ENCODE measurements around the gene ADIPOR2.

ADIPOR2 gene

DNA sequence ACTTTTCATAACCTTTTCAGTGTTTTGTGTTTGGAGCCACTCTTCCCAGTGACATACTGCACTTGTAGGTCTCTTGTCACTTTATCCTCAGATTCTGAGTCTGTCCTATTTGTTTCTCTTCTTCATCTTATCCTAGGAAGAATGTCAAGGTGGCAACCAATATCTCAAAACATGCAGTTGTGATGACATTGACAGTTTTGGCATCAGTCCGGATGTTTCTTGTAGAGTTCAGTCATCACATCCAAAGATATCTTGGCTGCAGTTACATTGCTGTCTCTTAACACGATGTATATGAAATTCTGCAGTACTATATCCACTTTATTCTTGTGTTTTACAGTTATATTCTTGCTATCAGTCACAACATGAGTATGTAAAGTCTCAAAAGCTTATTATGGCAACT is 6.4 kb downstream of the ADIPOR2 start:
- Histone ChIP-seq H3K9ac (ENCODE audit: low read depth, low read length) (no peak overlapping the region), H2AFZ (ENCODE audit: low read depth, low read length) (no peak overlapping the region), H3K9me3 (ENCODE audit: insufficient read depth, low read length, severe bottlenecking) (no peaks in the 10 kb centered on the region), H3K79me2 (ENCODE audit: insufficient read depth, low read length) (peaks cover 99% of the 10 kb centered on the region), H3K36me3 (ENCODE audit: insufficient read depth, low read length) (peaks cover 3% of the 10 kb centered on the region; the same call in 1 of the 2 replicates), H3K4me2 (ENCODE audit: insufficient read depth, low read length) (no peak overlapping the region; the same call in 1 of the 2 replicates), H3K4me3 (ENCODE audit: low read depth in 1 of 2, low read length in 2 of 2) (no peak overlapping the region), H3K4me1 (ENCODE audit: insufficient read depth, low read length) (peaks cover 29% of the 10 kb centered on the region), H3K27me3 (ENCODE audit: insufficient read depth, low read length, poor library complexity) (no peaks in the 10 kb centered on the region), H4K20me1 (ENCODE audit: insufficient read depth, low read length) (peaks cover 51% of the 10 kb centered on the region), H3K27ac (ENCODE audit: low read length) (no peak overlapping the region)
- ATAC-seq (ENCODE audit: insufficient read depth, low read depth) (no peak), DNase-seq (no peak)
- TF ChIP-seq, protein P1, sequence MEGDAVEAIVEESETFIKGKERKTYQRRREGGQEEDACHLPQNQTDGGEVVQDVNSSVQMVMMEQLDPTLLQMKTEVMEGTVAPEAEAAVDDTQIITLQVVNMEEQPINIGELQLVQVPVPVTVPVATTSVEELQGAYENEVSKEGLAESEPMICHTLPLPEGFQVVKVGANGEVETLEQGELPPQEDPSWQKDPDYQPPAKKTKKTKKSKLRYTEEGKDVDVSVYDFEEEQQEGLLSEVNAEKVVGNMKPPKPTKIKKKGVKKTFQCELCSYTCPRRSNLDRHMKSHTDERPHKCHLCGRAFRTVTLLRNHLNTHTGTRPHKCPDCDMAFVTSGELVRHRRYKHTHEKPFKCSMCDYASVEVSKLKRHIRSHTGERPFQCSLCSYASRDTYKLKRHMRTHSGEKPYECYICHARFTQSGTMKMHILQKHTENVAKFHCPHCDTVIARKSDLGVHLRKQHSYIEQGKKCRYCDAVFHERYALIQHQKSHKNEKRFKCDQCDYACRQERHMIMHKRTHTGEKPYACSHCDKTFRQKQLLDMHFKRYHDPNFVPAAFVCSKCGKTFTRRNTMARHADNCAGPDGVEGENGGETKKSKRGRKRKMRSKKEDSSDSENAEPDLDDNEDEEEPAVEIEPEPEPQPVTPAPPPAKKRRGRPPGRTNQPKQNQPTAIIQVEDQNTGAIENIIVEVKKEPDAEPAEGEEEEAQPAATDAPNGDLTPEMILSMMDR (IDR thresholded peaks at IDR 0.05; ENCODE audit: borderline replicate concordance, extremely low read depth, low read length, poor library complexity, severe bottlenecking), result no peak
- no peak for TF ChIP-seq EZH2 (IDR thresholded peaks at IDR 0.05; ENCODE audit: borderline replicate concordance, low read depth, low read length, severe bottlenecking)

DNA sequence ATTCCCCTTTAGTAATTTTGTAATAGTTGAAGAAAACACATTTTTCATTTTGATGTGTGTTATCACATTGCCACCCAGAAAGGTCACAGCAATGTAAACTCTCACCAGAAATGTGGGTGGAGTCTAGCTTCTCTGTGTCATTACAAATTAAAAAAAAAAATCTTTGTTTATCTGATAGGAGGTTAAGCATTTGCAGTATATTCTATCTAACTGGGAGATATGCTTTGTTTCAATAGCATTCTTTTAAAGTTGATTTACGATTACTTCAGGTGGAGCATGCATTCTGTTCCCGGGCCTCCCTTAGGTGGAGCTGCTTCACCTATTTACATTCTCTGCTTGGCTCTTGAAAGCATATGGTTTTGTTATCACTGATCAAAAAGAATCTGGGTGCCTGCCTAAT is 7.8 kb downstream of the ADIPOR2 start:
- DNase-seq, result no peak
- no peaks in the 10 kb centered on the region for H3K9me3 ChIP-seq (ENCODE audit: insufficient read depth, low read length, severe bottlenecking)
- peaks cover 51% of the 10 kb centered on the region; the same call in 1 of the 2 replicates for H4K20me1 ChIP-seq (ENCODE audit: insufficient read depth, low read length)
- H3K4me3 ChIP-seq (ENCODE audit: low read depth in 1 of 2, low read length in 2 of 2), result no peak overlapping the region
- H3K27ac ChIP-seq (ENCODE audit: low read length), result no peak overlapping the region
- peaks cover 3% of the 10 kb centered on the region; the same call in 1 of the 2 replicates for H3K36me3 ChIP-seq (ENCODE audit: insufficient read depth, low read length)
- H3K4me1 ChIP-seq (ENCODE audit: insufficient read depth, low read length), result peaks cover 18% of the 10 kb centered on the region
- no peaks in the 10 kb centered on the region for H3K27me3 ChIP-seq (ENCODE audit: insufficient read depth, low read length, poor library complexity)
- no peak overlapping the region for H2AFZ ChIP-seq (ENCODE audit: low read depth, low read length)
- H3K9ac ChIP-seq (ENCODE audit: low read depth, low read length), result no peak overlapping the region
- TF ChIP-seq, protein P1 (IDR thresholded peaks at IDR 0.05; ENCODE audit: borderline replicate concordance, extremely low read depth, low read length, poor library complexity, severe bottlenecking), result no peak
- TF ChIP-seq EZH2 (IDR thresholded peaks at IDR 0.05; ENCODE audit: borderline replicate concordance, low read depth, low read length, severe bottlenecking), result no peak
- H3K4me2 ChIP-seq (ENCODE audit: insufficient read depth, low read length), result no peak overlapping the region
- H3K79me2 ChIP-seq (ENCODE audit: insufficient read depth, low read length), result peaks cover 99% of the 10 kb centered on the region
- ATAC-seq (ENCODE audit: insufficient read depth, low read depth), result no peak

DNA sequence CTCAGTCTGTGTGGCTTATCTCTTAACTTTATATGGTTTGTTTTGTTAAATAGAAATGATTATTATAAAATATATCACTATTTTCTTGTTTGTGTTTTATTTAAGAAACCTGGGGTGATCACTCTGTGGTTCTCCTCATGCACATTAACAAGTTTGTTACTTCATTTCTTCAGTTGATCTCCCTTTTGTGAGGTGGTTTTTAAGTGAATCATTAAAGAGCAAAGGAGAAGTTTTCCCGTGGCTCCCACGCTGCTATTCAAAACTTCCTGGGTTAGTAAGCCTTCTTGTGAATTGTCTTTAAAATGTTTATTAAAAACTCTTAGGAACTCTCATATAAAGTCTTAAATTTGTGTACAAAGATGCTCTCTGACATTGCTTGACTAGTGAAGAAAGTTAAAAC is 11.8 kb downstream of the ADIPOR2 start:
- Histone ChIP-seq H4K20me1 (ENCODE audit: insufficient read depth, low read length) (peaks cover 30% of the 10 kb centered on the region; the same call in 1 of the 2 replicates), H3K27me3 (ENCODE audit: insufficient read depth, low read length, poor library complexity) (no peaks in the 10 kb centered on the region), H3K9ac (ENCODE audit: low read depth, low read length) (no peak overlapping the region), H3K4me3 (ENCODE audit: low read depth in 1 of 2, low read length in 2 of 2) (no peak overlapping the region), H3K4me1 (ENCODE audit: insufficient read depth, low read length) (peaks cover 5% of the 10 kb centered on the region; the same call in 1 of the 2 replicates), H3K36me3 (ENCODE audit: insufficient read depth, low read length) (no peaks in the 10 kb centered on the region), H2AFZ (ENCODE audit: low read depth, low read length) (no peak overlapping the region), H3K9me3 (ENCODE audit: insufficient read depth, low read length, severe bottlenecking) (no peaks in the 10 kb centered on the region), H3K27ac (ENCODE audit: low read length) (no peak overlapping the region), H3K4me2 (ENCODE audit: insufficient read depth, low read length) (no peak overlapping the region), H3K79me2 (ENCODE audit: insufficient read depth, low read length) (peaks cover 100% of the 10 kb centered on the region)
- TF ChIP-seq, protein P1 (IDR thresholded peaks at IDR 0.05; ENCODE audit: borderline replicate concordance, extremely low read depth, low read length, poor library complexity, severe bottlenecking), result no peak
- no peak for TF ChIP-seq EZH2 (IDR thresholded peaks at IDR 0.05; ENCODE audit: borderline replicate concordance, low read depth, low read length, severe bottlenecking)
- DNase-seq (no peak), ATAC-seq (ENCODE audit: insufficient read depth, low read depth) (no peak)

Data from DND-41 (cell line).